ENCODE measurements around the gene ANKH. TPM values are rescaled to one million over a fixed set of nuclear protein-coding genes. Genes with fewer than 3 reads are reported as not detected.

ANKH gene
- total and polyA plus RNA-seq, 4 donors = 10.8 to 46.7 (median 17.2) TPM

DNA sequence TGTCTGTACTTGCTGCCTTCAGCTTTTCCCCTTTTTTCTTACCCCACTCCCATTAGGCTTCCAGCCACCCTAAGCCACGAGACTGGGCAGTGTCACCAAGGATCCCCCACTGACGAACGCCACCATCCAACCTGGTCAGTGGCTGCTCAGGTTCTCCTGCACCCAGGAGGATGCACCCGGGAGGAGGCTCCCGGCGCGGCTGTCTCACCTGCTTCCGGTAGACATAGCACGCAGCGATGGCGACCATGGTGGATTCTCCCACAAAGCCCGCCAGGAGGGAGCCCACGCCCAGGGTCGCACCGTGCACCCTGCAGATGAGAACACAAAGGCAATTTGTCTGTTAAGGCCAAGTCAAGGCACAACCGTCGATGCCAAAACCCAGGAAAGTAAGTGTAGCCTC lies 158.9 kb downstream of the ANKH start:
- no peaks in the 10 kb centered on the region for H3K9me3 ChIP-seq (ENCODE audit: control insufficient read depth in 4 of 4, insufficient read depth in 3 of 4, low read length in 3 of 4)
- no peak for ATAC-seq (ENCODE audit: insufficient read depth, low FRiP score)
- no peak overlapping the region for H3K9ac ChIP-seq (ENCODE audit: insufficient read depth in 1 of 2, low read length in 2 of 2)
- no peaks in the 10 kb centered on the region for H3K27me3 ChIP-seq (ENCODE audit: control insufficient read depth in 3 of 3, insufficient read depth in 3 of 3, low read length in 2 of 3)
- peaks cover 11 to 50% (median 28%) of the 10 kb centered on the region in 4 donors for H3K36me3 ChIP-seq (ENCODE audit: control insufficient read depth in 4 of 4, insufficient read depth in 4 of 4, low read length in 4 of 4)
- H3K4me3 ChIP-seq = no peak overlapping the region
- no peak for TF ChIP-seq CTCF (IDR thresholded peaks at IDR 0.05; ENCODE audit: control extremely low read depth, extremely low read depth)
- no peak for DNase-seq
- 97 to 98% methylated on average over 17 of the region's 17 CpGs for WGBS, 2 donors
- H3K4me1 ChIP-seq (ENCODE audit: control insufficient read depth in 5 of 5, insufficient read depth in 5 of 5, low read length in 5 of 5) = no peaks in the 10 kb centered on the region
- H3K27ac ChIP-seq (ENCODE audit: low read depth in 1 of 2, low read length in 1 of 2) = no peak overlapping the region

- DNase-seq = no peak
Measured at GRCh38 chr5:14712131-14712530, 159.4 kb downstream of the ANKH start.

DNA sequence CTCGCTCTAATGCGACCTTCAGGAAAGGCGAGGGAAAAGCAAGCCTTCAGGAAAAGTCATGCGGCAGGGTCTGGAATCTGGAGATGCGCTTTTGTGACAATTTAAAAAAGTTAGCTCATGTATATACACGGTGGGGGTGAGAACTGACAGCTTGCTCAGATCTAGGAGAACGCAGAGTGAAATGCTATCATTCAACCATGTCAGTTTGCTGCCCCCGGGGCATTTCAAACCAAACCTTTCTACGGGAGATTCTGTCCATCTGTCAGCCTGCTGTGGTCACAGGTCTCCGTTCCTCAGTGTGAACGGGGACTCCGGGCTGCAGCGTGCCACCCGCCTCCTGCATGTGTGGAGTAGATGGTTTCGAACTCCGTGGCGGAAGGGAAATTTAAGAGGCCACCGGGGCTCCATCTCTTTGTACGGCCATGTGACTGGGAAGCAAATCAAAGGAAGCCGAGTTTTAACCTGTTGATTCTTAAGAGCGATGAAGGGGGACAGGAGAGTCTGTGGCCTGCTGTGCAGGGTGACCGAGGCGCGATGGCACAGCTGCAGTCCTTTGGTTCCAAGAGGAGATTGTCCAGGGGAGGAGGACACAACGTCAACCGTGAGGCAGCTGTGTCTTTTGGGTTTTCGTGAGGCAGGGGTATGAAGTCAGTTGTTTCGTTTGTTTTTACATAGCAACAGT lies 161.1 kb downstream of the ANKH start:
- Histone ChIP-seq H3K9ac (ENCODE audit: insufficient read depth in 1 of 2, low read length in 2 of 2) (no peak overlapping the region), H3K36me3 (ENCODE audit: control insufficient read depth in 4 of 4, insufficient read depth in 4 of 4, low read length in 4 of 4) (peaks cover 18 to 49% (median 31%) of the 10 kb centered on the region in 4 donors), H3K27ac (ENCODE audit: low read depth in 1 of 2, low read length in 1 of 2) (no peak overlapping the region), H3K27me3 (ENCODE audit: control insufficient read depth in 3 of 3, insufficient read depth in 3 of 3, low read length in 2 of 3) (no peaks in the 10 kb centered on the region), H3K4me1 (ENCODE audit: control insufficient read depth in 5 of 5, insufficient read depth in 5 of 5, low read length in 5 of 5) (no peaks in the 10 kb centered on the region), H3K9me3 (ENCODE audit: control insufficient read depth in 4 of 4, insufficient read depth in 3 of 4, low read length in 3 of 4) (no peaks in the 10 kb centered on the region), H3K4me3 (no peak overlapping the region)
- DNase-seq (no peak), ATAC-seq (ENCODE audit: insufficient read depth, low FRiP score) (no peak)
- TF ChIP-seq CTCF (IDR thresholded peaks at IDR 0.05; ENCODE audit: control extremely low read depth, extremely low read depth) = no peak
- WGBS, 2 donors = 96 to 98% methylated on average over 28 of the region's 28 CpGs

More at GRCh38 chr5:14712131-14712530, 159.4 kb downstream of the ANKH start:
- Histone ChIP-seq H3K4me1 (ENCODE audit: control insufficient read depth in 5 of 5, insufficient read depth in 5 of 5, low read length in 5 of 5) (no peaks in the 10 kb centered on the region), H3K9me3 (ENCODE audit: control insufficient read depth in 4 of 4, insufficient read depth in 3 of 4, low read length in 3 of 4) (no peaks in the 10 kb centered on the region), H3K4me3 (no peak overlapping the region), H3K27me3 (ENCODE audit: control insufficient read depth in 3 of 3, insufficient read depth in 3 of 3, low read length in 2 of 3) (no peaks in the 10 kb centered on the region), H3K36me3 (ENCODE audit: control insufficient read depth in 4 of 4, insufficient read depth in 4 of 4, low read length in 4 of 4) (peaks cover 11 to 53% (median 30%) of the 10 kb centered on the region in 4 donors), H3K9ac (ENCODE audit: insufficient read depth in 1 of 2, low read length in 2 of 2) (no peak overlapping the region), H3K27ac (ENCODE audit: low read depth in 1 of 2, low read length in 1 of 2) (no peak overlapping the region)
- WGBS, 2 donors = 89 to 94% methylated on average over 11 of the region's 11 CpGs
- TF ChIP-seq CTCF (IDR thresholded peaks at IDR 0.05; ENCODE audit: control extremely low read depth, extremely low read depth) = no peak
- no peak for ATAC-seq (ENCODE audit: insufficient read depth, low FRiP score)

GRCh38 chr5:14708551-14708950 lies 163.0 kb downstream of the ANKH start:
- H3K4me3 ChIP-seq = no peak overlapping the region
- ATAC-seq (ENCODE audit: insufficient read depth, low FRiP score) = no peak
- no peaks in the 10 kb centered on the region for H3K4me1 ChIP-seq (ENCODE audit: control insufficient read depth in 5 of 5, insufficient read depth in 5 of 5, low read length in 5 of 5)
- no peak overlapping the region for H3K9ac ChIP-seq (ENCODE audit: insufficient read depth in 1 of 2, low read length in 2 of 2)
- DNase-seq = no peak
- H3K27ac ChIP-seq (ENCODE audit: low read depth in 1 of 2, low read length in 1 of 2) = no peak overlapping the region
- peaks cover 20 to 40% (median 30%) of the 10 kb centered on the region in 4 donors for H3K36me3 ChIP-seq (ENCODE audit: control insufficient read depth in 4 of 4, insufficient read depth in 4 of 4, low read length in 4 of 4)
- no peak for TF ChIP-seq CTCF (IDR thresholded peaks at IDR 0.05; ENCODE audit: control extremely low read depth, extremely low read depth)
- WGBS, 2 donors = 93 to 95% methylated on average over 5 of the region's 5 CpGs
- no peaks in the 10 kb centered on the region for H3K9me3 ChIP-seq (ENCODE audit: control insufficient read depth in 4 of 4, insufficient read depth in 3 of 4, low read length in 3 of 4)
- no peaks in the 10 kb centered on the region for H3K27me3 ChIP-seq (ENCODE audit: control insufficient read depth in 3 of 3, insufficient read depth in 3 of 3, low read length in 2 of 3)
